GM12873 (cell line): ENCODE results near the gene RNF208.

Experiments used
- TF ChIP-seq, protein P1 (sequence below): IDR thresholded peaks from 2 replicates; pipeline ENCODE4 v1.5.1; 2012; ENCODE audit warnings: low read depth, mild to moderate bottlenecking, moderate library complexity, low read length, control low read depth; ENCODE audit not compliant: insufficient read depth; ENCODE audit errors: missing control alignments

RNF208 gene

DNA sequence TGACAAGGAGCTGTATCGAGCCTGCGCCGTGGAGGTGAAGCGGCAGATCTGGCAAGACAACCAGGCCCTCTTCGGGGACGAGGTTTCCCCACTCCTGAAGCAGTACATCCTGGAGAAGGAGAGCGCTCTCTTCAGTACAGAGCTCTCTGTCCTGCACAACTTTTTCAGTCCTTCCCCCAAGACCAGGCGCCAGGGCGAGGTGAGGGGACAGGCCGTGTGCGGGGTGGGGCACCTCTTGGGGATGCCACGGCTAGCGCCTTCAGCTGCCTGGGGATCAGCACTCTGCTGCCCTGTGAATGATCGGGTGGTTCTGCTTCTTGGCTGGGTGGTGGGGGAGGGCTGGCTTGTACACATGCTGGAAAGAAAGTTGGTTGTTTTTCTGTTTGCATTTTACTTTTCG is 34.8 kb upstream of the RNF208 start:
- TF ChIP-seq, protein P1, sequence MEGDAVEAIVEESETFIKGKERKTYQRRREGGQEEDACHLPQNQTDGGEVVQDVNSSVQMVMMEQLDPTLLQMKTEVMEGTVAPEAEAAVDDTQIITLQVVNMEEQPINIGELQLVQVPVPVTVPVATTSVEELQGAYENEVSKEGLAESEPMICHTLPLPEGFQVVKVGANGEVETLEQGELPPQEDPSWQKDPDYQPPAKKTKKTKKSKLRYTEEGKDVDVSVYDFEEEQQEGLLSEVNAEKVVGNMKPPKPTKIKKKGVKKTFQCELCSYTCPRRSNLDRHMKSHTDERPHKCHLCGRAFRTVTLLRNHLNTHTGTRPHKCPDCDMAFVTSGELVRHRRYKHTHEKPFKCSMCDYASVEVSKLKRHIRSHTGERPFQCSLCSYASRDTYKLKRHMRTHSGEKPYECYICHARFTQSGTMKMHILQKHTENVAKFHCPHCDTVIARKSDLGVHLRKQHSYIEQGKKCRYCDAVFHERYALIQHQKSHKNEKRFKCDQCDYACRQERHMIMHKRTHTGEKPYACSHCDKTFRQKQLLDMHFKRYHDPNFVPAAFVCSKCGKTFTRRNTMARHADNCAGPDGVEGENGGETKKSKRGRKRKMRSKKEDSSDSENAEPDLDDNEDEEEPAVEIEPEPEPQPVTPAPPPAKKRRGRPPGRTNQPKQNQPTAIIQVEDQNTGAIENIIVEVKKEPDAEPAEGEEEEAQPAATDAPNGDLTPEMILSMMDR = no peak

DNA sequence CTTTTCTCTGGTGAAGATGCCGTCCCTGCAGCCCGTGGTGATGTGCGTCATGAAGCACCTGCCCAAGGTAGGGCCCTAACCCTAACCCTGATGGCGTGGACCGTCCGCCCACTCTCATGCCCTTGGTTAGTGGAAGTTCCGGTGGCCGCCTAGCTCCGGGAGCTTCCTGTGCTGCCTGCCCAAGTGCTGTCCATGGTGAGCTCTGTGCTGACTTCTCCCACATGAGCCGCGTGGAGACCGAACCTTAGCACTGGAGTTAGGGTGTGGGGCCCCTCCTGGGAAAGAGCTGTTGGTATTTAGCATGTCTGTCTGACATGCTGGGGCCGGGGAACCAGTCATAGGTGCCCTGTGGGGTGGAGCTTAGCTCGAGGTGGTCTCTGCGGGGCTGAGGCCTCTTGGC is 34.3 kb upstream of the RNF208 start:
- TF ChIP-seq, protein P1 = no peak

DNA sequence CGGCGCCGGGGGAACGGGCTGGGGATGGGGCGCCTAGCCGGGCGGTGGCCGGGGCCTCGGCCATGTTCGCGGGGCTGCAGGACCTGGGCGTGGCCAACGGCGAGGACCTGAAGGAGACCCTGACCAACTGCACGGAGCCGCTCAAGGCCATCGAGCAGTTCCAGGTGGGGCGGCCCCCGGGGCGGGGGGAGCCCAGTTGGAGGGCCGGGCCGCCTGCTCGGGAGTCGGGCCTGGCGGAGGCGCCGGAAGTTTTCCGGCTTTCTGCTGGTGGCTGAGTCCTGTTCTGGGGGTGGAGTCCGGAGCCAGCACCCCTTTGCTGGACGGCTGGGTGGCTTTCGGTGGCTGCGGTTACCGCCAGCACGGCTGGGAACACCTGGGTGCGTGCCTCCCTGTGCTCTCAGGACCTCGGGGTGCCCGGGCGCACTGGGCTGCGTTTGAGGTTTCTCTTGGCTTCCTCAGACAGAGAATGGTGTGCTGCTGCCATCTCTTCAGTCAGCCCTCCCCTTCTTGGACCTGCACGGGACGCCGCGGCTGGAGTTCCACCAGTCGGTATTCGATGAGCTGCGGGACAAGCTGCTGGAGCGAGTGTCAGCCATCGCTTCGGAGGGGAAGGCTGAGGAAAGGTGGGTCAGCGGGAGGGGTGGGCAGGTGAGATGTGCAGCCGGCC is 33.5 kb upstream of the RNF208 start:
- TF ChIP-seq, protein P1 = no peak

DNA sequence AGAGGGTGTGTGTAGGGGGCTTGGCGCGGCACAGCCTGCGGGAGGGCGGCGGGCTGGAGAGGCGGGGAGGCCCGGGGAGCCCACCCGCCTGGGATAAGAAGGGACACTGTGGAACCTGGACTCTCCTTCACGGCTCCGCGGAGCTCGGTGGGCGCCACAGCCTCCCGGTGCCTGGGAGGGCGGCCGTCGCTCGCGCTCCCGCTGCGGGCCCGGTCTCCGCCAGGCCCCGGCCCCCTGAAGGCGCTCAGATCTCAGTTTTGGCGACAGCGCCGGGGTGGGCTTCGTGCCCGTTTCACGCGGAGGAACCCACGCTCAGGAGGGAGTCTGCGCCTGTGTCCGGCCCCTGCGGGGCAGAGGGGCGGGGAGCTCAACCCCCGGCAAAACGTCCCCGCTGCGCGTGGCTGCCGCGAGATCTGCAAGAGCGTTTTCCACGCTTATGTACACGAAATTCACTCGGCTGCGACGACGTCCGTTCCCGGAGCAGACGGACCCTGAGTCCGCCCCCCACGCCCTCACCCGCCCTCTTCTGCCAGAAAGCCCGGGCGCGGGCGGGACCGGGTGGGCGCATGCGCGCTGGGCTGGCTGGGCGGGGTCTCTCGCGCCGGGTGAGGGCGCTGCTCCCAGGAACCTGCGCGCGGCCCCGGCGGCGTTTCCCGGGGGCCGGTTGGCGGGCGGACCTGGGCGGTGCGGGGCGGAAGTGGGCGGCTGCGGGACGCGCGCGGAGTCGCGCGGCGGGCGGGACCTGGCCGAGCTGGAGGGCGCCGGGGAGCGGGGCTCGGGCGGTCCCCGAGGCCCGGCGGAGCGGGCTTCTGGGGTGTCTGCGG is 32.8 kb upstream of the RNF208 start, which contains the start of gene NELFB:
NELFB (plus strand) TSS at position 704 of the 824 bp plus-strand sequence.
- TF ChIP-seq, protein P1 = no peak

DNA sequence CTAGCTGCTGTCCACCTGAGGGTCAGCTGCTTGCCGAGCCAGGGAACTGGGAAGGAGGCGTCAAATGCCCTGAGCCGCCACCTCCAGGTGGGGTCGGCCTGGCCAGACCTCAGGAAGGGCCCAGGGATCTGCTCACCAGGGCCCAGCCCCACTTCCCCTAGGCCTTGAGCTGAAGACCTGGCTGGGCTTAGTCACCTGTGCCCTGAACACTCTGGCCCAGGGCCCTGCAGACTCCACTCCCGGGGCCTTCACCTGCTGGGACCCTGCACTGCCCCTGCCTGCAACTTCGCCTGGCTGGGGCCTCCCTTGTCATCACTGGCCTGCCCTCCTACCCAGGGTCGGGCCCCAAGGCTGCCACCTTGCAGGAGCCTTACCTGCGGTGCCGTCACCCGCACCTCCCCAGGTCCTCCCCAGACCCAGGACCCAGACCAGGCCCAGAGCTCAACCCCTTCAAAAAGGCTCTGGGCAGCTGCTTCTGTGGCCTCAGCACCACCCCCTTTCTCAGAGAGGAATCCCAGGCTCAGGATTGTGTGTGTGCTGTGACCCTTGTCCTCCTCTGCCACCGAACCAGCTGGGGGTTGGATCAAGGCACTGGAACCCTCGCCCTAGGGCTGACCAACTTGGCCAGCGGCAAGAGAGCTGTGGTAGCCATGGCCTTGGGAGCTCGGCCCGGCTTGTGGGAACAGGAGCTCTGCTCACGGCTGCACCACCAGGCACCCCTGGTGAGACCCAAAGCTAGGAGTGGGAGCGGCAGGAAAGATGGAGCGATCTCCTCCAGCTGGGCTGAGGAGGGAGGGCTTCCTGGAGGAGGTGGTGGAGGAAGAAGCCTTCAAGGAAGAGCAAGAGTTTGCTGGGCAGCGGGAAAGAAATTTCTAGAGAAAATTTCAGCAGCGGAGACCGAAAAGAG is 31.9 kb upstream of the RNF208 start:
- TF ChIP-seq, protein P1 = no peak

DNA sequence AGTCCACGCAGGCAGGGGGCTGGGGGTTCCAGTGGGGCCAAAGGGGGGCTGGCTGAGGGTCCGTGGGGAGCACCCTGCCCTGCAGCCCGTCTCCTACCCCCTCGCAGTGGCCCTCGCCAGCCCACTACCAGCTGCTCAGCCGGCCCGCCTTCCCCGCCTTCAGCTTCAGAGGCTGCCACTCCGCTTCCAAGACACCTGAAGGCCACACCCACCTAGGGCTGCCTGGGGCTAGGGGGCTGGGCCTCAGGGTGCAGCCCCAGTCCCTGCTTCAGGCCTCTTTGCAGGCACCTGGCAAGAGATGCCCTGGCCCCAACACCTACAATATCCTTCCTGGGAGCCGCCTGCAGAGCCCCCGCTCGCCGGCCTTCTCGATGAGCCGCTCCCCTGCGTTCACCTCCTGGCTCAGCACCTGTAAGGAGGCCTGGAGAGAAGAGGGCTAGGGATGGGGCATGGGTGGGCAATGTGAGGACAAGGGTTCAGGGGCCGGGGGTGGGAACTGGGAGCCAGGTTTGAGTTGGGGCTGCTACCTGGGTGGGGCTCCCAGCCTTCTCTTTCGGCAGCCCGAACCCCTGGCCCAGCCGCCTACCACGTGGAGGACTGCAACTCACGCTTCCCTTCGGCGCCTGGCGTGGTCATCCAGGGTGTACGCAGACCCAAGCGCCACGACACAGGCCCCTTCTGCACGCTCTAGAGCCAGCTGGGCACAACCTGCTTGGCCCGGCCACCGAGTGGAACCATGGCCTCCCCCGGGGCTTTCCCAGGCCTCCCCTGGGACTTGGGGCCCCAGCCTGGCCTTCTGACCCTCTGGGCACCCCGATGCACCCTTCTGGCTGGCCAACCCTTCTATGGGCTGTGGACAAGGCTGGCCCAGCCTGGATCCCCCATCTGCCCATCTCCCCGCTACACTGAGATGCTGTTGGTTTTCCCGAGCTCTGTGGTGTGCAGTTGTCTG is 30.8 kb upstream of the RNF208 start:
- TF ChIP-seq, protein P1 = no peak
